Neuron (in vitro differentiated cells): ENCODE data around the gene SCN2A.

Experiments
- H2AFZ ChIP-seq: one replicate; pipeline ENCODE4 v1.6.1; 2013; ENCODE audit warnings: low read depth, mild to moderate bottlenecking, inconsistent platforms, low read length, moderate library complexity
- H3K27me3 ChIP-seq: one replicate; pipeline ENCODE4 v1.6.1; 2013; ENCODE audit warnings: low read length; ENCODE audit not compliant: insufficient read depth
- H3K36me3 ChIP-seq: one replicate; pipeline ENCODE4 v1.6.1; 2013; ENCODE audit warnings: low read length; ENCODE audit not compliant: insufficient read depth
- H3K4me1 ChIP-seq: one replicate; pipeline ENCODE4 v1.6.1; 2013; ENCODE audit warnings: low read length; ENCODE audit not compliant: insufficient read depth
- H3K4me3 ChIP-seq: 2 replicates; pipeline ENCODE4 v1.5.1; 2013; ENCODE audit warnings: mild to moderate bottlenecking, low read length, moderate library complexity
- H3K9me3 ChIP-seq: one replicate; pipeline ENCODE4 v1.6.1; 2013; ENCODE audit warnings: low read length

SCN2A gene

DNA sequence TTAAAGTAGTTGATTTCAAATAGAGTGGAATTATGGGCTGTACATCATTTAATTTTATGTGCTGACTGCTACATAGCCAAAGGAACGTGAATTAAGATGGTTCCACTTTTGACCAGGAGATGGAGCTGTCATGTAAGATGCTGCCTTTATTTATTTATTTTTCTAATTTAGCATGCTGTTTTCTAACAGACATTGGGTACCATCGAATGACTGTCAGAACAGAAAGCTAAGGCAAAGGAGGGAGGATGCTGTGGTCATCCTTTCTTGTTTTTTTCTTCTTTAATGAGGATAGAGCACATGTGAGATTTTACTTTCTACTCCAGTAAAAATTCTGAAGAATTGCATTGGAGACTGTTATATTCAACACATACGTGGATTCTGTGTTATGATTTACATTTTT is at the start of gene SCN2A:
Gene SCN2A (plus strand): TSS at position 185 of the 400 bp plus-strand sequence. CDS start 56,410 bp downstream, outside the sequence.
- no peak within 1 kb of the TSS for H2AFZ ChIP-seq
- no peaks in the 10 kb centered on the region for H3K9me3 ChIP-seq
- H3K4me3 ChIP-seq, result peak within 1 kb of the TSS; percentile 30
- no peaks in the 10 kb centered on the region for H3K36me3 ChIP-seq
- H3K4me1 ChIP-seq, result no peaks in the 10 kb centered on the region
- H3K27me3 ChIP-seq, result no peaks in the 10 kb centered on the region

DNA sequence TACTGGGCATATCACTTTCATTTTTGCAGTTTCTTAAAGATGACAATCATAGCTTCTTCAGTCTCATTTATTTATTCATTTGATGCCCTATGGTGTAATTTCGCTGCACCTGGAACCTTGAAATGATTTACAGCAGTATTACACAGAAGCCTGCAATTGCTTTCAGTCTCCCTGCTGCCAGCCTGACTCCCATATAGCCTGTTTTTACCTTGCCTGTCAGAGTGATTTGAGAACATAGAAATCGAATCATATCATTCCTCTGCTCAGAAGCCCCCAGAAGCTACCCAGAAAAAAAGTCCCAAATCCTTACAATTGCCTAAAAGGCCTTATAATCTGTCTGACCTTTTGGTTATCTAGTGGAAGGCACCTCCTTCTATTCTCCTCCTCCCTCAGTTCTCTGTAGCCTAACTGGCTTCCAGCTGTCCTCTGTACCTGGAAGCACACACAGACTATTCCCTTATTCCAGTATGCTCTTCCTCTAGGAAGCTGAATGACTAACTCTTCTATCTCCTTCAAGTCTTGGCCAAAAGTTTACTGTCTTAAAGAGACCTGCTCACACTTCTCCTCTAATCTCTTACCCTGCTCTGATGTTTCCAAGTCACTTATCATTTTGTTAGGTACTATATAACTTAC is 48.0 kb upstream of the SCN2A start:
- H3K4me1 ChIP-seq, result no peaks in the 10 kb centered on the region
- H3K9me3 ChIP-seq, result no peaks in the 10 kb centered on the region
- no peak overlapping the region for H3K4me3 ChIP-seq
- H3K27me3 ChIP-seq, result no peaks in the 10 kb centered on the region
- H3K36me3 ChIP-seq, result no peaks in the 10 kb centered on the region
- no peak overlapping the region for H2AFZ ChIP-seq

DNA sequence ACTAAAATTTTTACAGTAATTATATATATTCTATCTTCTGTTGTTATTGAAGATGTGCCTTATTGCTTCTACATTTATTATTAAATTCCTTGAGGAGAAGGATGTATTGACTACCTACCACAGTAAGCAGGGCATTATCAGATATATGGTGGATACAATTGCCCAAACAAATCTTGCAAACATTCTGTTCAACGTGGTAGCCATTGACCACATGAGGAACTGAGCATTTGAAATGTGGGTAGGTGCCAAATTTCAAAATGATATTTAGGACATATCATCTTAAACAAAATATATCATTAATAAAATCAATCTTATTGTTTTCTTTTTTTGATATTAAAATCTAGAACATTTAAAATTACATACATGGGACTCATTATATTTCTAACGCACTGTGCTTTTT is 46.5 kb upstream of the SCN2A start:
- Histone ChIP-seq H3K4me3 (no peak overlapping the region), H2AFZ (no peak overlapping the region), H3K27me3 (no peaks in the 10 kb centered on the region), H3K9me3 (no peaks in the 10 kb centered on the region), H3K36me3 (no peaks in the 10 kb centered on the region), H3K4me1 (no peaks in the 10 kb centered on the region)

DNA sequence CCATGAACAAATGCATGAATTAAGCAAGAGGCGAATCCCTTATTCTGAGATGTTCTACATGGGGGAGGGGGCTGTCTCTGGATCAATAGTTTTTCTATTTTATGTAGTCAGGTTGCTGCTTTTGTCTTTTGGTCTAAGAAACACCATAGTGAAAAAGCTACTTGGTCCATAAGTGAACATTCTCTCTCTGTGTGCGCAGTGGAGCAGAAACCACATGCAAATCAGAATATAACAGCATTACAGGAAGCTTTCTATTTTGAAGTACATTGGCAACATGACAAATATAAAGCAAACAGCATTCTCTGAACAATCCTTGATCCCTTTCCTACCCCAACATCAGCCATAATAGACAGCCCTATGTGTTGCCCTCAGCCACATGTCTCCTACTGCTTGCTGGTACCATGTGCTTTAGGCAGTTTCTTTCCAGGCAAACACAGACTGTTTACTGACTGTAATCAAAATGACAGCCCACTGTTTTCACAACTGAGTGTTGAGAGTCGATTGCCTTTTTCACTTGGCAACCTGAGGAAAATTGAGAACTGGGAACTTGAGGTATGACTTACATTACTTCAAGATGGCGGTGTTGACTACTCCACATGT is 45.9 kb upstream of the SCN2A start:
- H3K4me3 ChIP-seq, result no peak overlapping the region
- peaks cover under 1% of the 10 kb centered on the region for H3K4me1 ChIP-seq
- no peaks in the 10 kb centered on the region for H3K9me3 ChIP-seq
- no peaks in the 10 kb centered on the region for H3K36me3 ChIP-seq
- no peak overlapping the region for H2AFZ ChIP-seq
- no peaks in the 10 kb centered on the region for H3K27me3 ChIP-seq

DNA sequence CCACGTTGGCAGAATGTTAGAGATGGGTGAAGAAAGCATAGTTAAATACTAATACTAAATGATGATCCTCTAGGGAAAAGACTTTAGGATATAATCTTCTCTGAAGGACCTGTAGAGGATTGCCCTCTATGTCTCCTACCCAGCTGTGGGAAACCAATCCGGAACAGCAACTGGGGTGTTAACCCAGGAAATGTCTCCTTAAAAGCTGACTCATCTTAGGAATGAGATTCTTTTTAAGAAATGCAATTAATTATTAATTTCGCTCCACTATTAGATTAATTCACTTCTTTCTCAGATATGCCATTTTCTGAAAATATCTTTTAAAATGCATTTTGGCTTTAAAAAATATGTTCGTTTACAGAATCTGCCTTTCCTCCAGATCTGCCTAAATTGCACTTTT is 42.8 kb upstream of the SCN2A start:
- Histone ChIP-seq H3K36me3 (no peaks in the 10 kb centered on the region), H3K27me3 (no peaks in the 10 kb centered on the region), H3K4me1 (peaks cover 2% of the 10 kb centered on the region), H3K9me3 (no peaks in the 10 kb centered on the region), H2AFZ (no peak overlapping the region), H3K4me3 (no peak overlapping the region)

DNA sequence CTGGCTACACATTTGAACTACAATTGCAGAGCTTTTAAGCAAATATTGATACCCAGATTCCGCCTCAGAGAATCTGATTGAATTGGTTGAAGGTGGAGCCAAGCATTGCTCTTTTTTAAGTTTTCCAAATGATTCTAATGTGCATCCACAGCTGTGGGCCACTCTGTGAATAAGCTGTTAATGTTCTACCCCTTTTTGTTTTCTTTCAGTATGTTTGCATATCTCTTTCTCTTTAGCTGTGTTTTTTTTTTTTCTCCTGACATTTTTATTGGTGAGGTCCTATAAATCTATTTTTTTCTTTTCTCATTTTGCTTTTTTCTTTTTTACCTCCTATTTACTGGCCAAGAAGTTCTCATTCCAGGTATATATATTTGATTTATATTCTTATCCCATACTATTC is 41.9 kb upstream of the SCN2A start:
- no peaks in the 10 kb centered on the region for H3K27me3 ChIP-seq
- H3K4me1 ChIP-seq, result peaks cover 10% of the 10 kb centered on the region
- no peaks in the 10 kb centered on the region for H3K36me3 ChIP-seq
- no peaks in the 10 kb centered on the region for H3K9me3 ChIP-seq
- no peak overlapping the region for H2AFZ ChIP-seq
- no peak overlapping the region for H3K4me3 ChIP-seq

DNA sequence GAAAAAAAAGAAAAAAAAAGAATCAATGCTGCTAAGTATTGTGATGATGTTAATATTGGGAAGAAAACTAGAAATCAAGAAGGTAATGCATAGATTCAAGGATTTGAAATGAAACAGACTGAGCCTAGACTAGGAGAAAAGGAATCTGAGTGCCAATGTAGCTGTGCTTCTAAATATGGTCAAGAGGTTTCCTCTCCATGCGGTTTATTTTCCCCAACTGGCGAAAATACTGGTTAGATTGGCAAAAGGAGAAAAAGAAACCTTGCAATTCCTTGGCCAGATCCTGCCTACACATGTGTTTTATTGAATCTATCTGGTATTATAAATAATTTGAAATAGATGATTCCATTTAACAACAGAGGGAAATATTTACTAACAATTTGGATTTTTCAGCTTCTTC is 41.0 kb upstream of the SCN2A start:
- no peaks in the 10 kb centered on the region for H3K27me3 ChIP-seq
- no peak overlapping the region for H2AFZ ChIP-seq
- no peaks in the 10 kb centered on the region for H3K9me3 ChIP-seq
- no peaks in the 10 kb centered on the region for H3K36me3 ChIP-seq
- H3K4me1 ChIP-seq, result peaks cover 14% of the 10 kb centered on the region
- H3K4me3 ChIP-seq, result no peak overlapping the region

DNA sequence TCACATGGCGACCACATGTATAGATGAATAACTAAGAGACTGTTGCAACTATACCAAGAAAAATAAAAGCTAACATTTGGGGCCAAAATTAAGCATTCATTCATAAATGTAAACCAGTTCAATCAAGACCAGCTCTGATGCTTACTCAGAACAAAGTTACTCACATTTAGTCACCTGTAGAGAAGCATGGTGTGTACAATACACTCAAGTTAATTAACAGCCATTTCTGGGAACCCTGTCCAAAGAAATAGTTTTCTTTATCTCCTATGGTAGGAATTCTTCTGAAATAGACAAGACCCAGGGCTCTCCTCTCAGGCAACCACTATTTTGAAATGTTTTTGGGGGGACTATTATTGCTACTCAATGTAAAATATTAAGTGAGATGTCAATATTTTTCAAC is 37.0 kb upstream of the SCN2A start:
- Histone ChIP-seq H3K9me3 (no peaks in the 10 kb centered on the region), H3K27me3 (no peaks in the 10 kb centered on the region), H3K36me3 (no peaks in the 10 kb centered on the region), H3K4me1 (peaks cover 14% of the 10 kb centered on the region), H3K4me3 (peak overlapping the region; percentile 71), H2AFZ (no peak overlapping the region)

DNA sequence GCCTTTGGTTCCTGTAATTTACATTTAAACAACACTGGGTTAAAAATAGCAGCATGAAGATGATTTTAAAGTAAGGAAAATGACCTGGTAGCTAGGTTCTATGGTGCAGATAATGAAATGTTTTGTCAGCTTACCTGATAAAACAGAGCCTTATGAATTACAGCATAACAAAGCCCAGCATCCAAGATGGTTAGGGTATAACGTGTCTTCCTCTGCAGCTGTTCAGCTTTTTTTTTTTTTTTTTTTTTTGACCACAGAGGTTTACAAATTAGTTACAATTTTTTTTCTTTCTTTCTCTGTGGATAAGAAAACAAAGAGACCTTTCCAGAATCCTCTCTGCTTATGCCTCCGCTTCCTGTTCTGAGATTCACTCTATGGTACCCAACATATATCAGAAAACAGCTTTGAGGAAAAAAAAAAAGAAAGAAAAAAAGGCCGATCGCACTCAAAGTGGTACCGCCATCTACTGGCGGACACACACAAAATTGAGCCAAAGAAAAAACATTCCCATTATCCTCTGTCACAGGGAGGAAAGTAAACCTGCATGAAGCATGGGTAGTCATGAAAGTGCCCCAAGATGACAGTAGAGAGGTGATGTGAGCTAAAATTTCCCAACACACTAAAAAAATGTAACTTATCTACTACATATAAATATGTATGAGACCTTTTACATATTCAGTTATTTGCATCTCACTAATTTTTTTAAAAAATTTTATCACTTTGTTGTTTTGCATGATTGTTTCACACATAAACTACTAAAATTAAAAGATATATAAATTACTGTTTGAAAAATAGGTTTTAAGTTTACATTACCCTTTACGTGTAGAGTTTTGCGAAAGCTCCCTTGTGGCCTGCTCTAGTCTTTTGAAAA is 35.3 kb upstream of the SCN2A start, which contains the start of gene SCN3A:
Gene SCN3A (minus strand): TSS at position 362 of the 871 bp plus-strand sequence. CDS start 27,656 bp downstream, outside the sequence.
- peak within 1 kb of the TSS; percentile 71 for H3K4me3 ChIP-seq
- H2AFZ ChIP-seq, result peak within 1 kb of the TSS; percentile 88
- H3K36me3 ChIP-seq, result no peaks in the 10 kb centered on the region
- peaks cover 12% of the 10 kb centered on the region for H3K4me1 ChIP-seq
- no peaks in the 10 kb centered on the region for H3K9me3 ChIP-seq
- H3K27me3 ChIP-seq, result no peaks in the 10 kb centered on the region

DNA sequence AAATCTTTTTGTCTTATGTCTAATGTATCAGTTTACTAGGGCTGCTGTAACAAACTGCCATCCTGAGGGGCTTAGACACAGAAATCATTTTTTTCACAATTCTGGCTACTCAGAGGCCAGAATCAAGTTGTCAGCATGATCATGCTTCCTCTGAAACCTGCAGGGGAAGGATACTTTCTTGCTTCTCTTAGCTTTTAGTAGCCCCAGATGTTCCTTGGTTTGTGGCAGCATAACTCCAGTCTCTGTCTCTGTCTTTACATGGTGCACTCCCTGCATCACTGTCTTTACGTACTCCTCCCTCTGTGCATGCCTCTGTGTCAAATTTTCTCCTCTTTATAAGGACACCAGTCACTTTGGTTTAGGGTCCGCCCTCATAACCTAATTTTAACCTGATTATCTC is 33.3 kb upstream of the SCN2A start:
- Histone ChIP-seq H3K4me1 (peaks cover 12% of the 10 kb centered on the region), H3K27me3 (no peaks in the 10 kb centered on the region), H2AFZ (no peak overlapping the region), H3K4me3 (no peak overlapping the region), H3K36me3 (no peaks in the 10 kb centered on the region), H3K9me3 (no peaks in the 10 kb centered on the region)

DNA sequence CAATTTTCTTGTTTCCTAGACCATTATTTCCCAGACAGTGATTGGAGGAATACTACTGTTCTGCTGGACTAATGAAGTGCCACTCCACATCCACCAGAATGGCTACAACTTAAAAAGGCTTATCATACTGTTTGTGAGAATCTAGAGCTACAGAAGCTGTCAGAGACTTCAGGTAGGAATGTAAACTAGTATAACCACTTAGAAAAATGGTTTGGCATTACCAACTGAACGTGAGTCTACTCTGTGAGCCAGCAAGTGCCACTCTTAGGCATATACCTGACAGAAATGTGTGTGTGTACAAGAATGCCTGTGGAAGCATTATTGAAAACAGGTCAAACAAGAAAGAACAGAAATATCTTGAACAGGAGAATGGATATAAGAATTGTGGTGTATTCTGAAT is 31.1 kb upstream of the SCN2A start:
- H3K27me3 ChIP-seq, result no peaks in the 10 kb centered on the region
- H3K4me3 ChIP-seq, result no peak overlapping the region
- H3K36me3 ChIP-seq, result no peaks in the 10 kb centered on the region
- no peaks in the 10 kb centered on the region for H3K4me1 ChIP-seq
- no peak overlapping the region for H2AFZ ChIP-seq
- H3K9me3 ChIP-seq, result no peaks in the 10 kb centered on the region

DNA sequence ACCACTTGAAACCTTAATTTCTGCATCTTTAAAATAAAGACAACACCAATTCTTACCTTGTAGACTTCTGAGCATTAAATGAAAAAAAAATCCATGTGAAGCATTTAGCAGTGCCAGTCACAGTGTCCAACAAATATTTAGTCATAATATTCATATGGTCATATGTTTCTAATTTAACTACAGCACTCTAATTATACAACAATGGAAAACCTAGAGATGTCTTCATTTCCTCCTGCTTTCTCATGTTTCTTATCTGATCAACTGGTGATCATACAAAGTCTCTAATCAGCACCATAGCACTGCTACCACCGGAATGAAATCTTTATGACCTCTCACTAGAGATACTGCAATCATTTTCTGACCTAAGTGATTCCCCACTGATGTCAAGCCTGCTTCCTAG is 25.1 kb upstream of the SCN2A start:
- Histone ChIP-seq H3K9me3 (no peaks in the 10 kb centered on the region), H2AFZ (no peak overlapping the region), H3K36me3 (no peaks in the 10 kb centered on the region), H3K4me3 (no peak overlapping the region), H3K4me1 (no peaks in the 10 kb centered on the region), H3K27me3 (no peaks in the 10 kb centered on the region)

DNA sequence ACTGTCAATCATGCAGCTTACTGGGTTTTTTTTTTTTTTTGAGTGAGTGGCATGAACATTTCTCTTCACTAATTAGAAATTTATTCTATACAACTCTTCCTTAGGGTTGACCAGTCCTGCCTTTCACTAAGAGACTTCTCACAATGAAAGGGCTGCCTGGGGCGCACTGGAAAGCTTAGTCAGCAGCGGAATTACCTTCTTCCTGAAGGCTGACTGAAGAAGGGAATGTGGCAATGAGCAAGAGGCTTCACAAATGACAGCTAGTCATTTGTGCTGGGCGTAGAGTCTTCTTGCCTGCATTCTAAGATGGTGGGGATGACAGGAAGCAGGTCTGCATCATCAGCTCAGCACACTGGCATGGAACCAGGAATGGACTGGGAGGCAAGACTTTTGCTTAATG is 19.7 kb upstream of the SCN2A start:
- Histone ChIP-seq H2AFZ (no peak overlapping the region), H3K36me3 (no peaks in the 10 kb centered on the region), H3K4me1 (no peaks in the 10 kb centered on the region), H3K9me3 (no peaks in the 10 kb centered on the region), H3K27me3 (no peaks in the 10 kb centered on the region), H3K4me3 (no peak overlapping the region)
